Kidney (tissue), 14 donors: Measurements from ENCODE around the gene KCNJ2. TPM values are rescaled to one million over a fixed set of nuclear protein-coding genes. Genes with fewer than 3 reads are reported as not detected.

Source experiments
- DNase-seq, 5 donors: peaks; one replicate each; pipeline ENCODE4 v3.0.0-alpha.2; 2013 to 2020
- FAIRE-seq: peaks from 2 replicates; lab custom pipeline; 2012; peaks lifted over from hg19 to GRCh38; lab: Jason Lieb, UNC
- H3K27ac ChIP-seq, 2 donors: one replicate each; pipeline ENCODE4 v1.7.0; 2013; ENCODE audit warnings: low read depth in 2 of 2, low read length in 2 of 2, inconsistent platforms in 1 of 2
- H3K27me3 ChIP-seq: one replicate; pipeline ENCODE4 v1.7.1; 2013; ENCODE audit warnings: low read length, inconsistent platforms; ENCODE audit not compliant: control insufficient read depth, insufficient read depth
- H3K36me3 ChIP-seq, 3 donors: one replicate each; pipeline versions ENCODE4 v1.7.0 to v1.7.1; 2013; ENCODE audit warnings: low read length in 3 of 3, control low read depth in 1 of 3, inconsistent platforms in 1 of 3; ENCODE audit not compliant: insufficient read depth in 3 of 3, control insufficient read depth in 2 of 3
- H3K4me1 ChIP-seq, 3 donors: one replicate each; pipeline versions ENCODE4 v1.7.0 to v1.7.1; 2013; ENCODE audit warnings: low read length in 3 of 3, inconsistent platforms in 1 of 3, low read depth in 1 of 3; ENCODE audit not compliant: control insufficient read depth in 2 of 3, insufficient read depth in 2 of 3
- H3K4me3 ChIP-seq, 3 donors: one replicate each; pipeline versions ENCODE4 v1.7.0 to v1.8.1; 2013; ENCODE audit warnings: low read length in 3 of 3, control low read depth in 1 of 3, inconsistent platforms in 1 of 3
- H3K9ac ChIP-seq, 3 donors: one replicate each; pipeline versions ENCODE4 v1.7.0 to v1.7.1; 2013; ENCODE audit warnings: low read length in 3 of 3, control low read depth in 1 of 3, inconsistent platforms in 1 of 3
- H3K9me3 ChIP-seq, 3 donors: one replicate each; pipeline versions ENCODE4 v1.7.0 to v1.7.1; 2013; ENCODE audit warnings: low read length in 3 of 3, control low read depth in 1 of 3, inconsistent platforms in 1 of 3; ENCODE audit not compliant: control insufficient read depth in 2 of 3, insufficient read depth in 1 of 3
- CTCF ChIP-seq: IDR thresholded peaks from 3 replicates; pipeline ENCODE4 v1.5.1; 2012; ENCODE audit warnings: mild to moderate bottlenecking, moderate library complexity, borderline replicate concordance; ENCODE audit not compliant: insufficient read depth; ENCODE audit errors: extremely low read depth
- intact Hi-C: fragments of 100-400 bp; cut with DNase I; formaldehyde crosslinking; loops from one replicate; pipeline ENCODE4 v1.11.1; 2022
- polyA plus RNA-seq: library from polyadenylated mRNA; stranded (reverse); fragments of 350-450 nt; fragmentation: Illumina TruSeq; extraction: RNeasy Lipid Tissue Mini Kit (QIAGEN cat#74804); gene quantifications from one replicate; pipeline ENCODE4 v1.2.3, GENCODE V29; 2014; ENCODE audit warnings: low read depth, low replicate concordance; ENCODE audit not compliant: insufficient read depth
- total RNA-seq: library from RNA; stranded (reverse); fragmentation: NEBNext Ultra II Directional; extraction: Animal tissue kit (Norgen Biotek cat#: 25700); gene quantifications from one replicate; pipeline ENCODE4 v1.2.1, GENCODE V29; 2021
- donor health status: control.
- donor health status: control.
- donor health status: control.
- donor health status: control.
- donor health status: control.
- donor health status: DM: yes; HTN: yes; CAD: no.
- donor health status: Normal renal cell carcinoma (clear cell type).

KCNJ2 gene
- total and polyA plus RNA-seq, 2 donors from 2014 or later, result 0.71 to 4.4 TPM

- no peak overlapping the region for H3K9ac ChIP-seq
- intact Hi-C loops, result no loop called here
- H3K36me3 ChIP-seq, result no peaks in the 10 kb centered on the region
- no peak for FAIRE-seq
- no peak overlapping the region for H3K4me3 ChIP-seq
- H3K9me3 ChIP-seq, result no peaks in the 10 kb centered on the region
- no peak overlapping the region for H3K27ac ChIP-seq
- H3K27me3 ChIP-seq, result no peaks in the 10 kb centered on the region
- no peaks in the 10 kb centered on the region for H3K4me1 ChIP-seq
- TF ChIP-seq CTCF, result no peak
- DNase-seq, result no peak
Observed at GRCh38 chr17:70208825-70209555, 39.7 kb downstream of the KCNJ2 start.

GRCh38 chr17:70215656-70216055, 46.3 kb downstream of the KCNJ2 start:
- TF ChIP-seq CTCF, result no peak
- no peak for FAIRE-seq

GRCh38 chr17:70217571-70217970, 48.2 kb downstream of the KCNJ2 start:
- no peak overlapping the region for H3K4me3 ChIP-seq
- H3K9me3 ChIP-seq, result no peaks in the 10 kb centered on the region
- H3K27ac ChIP-seq, result no peak overlapping the region
- no peak overlapping the region for H3K9ac ChIP-seq
- FAIRE-seq (no peak), DNase-seq (no peak)
- TF ChIP-seq CTCF, result no peak
- H3K4me1 ChIP-seq, result no peaks in the 10 kb centered on the region
- H3K27me3 ChIP-seq, result no peaks in the 10 kb centered on the region
- intact Hi-C loops, result no loop called here
- no peaks in the 10 kb centered on the region for H3K36me3 ChIP-seq

More at GRCh38 chr17:70215656-70216055, 46.3 kb downstream of the KCNJ2 start:
- Histone ChIP-seq H3K4me1 (no peaks in the 10 kb centered on the region), H3K4me3 (no peak overlapping the region), H3K9me3 (no peaks in the 10 kb centered on the region), H3K27ac (no peak overlapping the region), H3K27me3 (no peaks in the 10 kb centered on the region), H3K9ac (no peak overlapping the region), H3K36me3 (no peaks in the 10 kb centered on the region)
- intact Hi-C loops, result no loop called here
- DNase-seq, result no peak

- no peak overlapping the region for H3K4me3 ChIP-seq
- FAIRE-seq, result no peak
- H3K4me1 ChIP-seq, result no peaks in the 10 kb centered on the region
Observed at GRCh38 chr17:70225276-70225675, 55.9 kb downstream of the KCNJ2 start.

More at GRCh38 chr17:70225276-70225675, 55.9 kb downstream of the KCNJ2 start:
- intact Hi-C loops, result no loop called here
- no peak overlapping the region for H3K27ac ChIP-seq
- no peaks in the 10 kb centered on the region for H3K36me3 ChIP-seq
- no peaks in the 10 kb centered on the region for H3K27me3 ChIP-seq
- TF ChIP-seq CTCF, result no peak
- DNase-seq, result no peak
- H3K9me3 ChIP-seq, result no peaks in the 10 kb centered on the region
- no peak overlapping the region for H3K9ac ChIP-seq
